Middle frontal gyrus (tissue), 1 donor: ENCODE results near the gene CDK17.
"Not testable (repeated sequence)": the region's sequence is repeated elsewhere in the genome, so short reads cannot be mapped to it uniquely, and the experiment has no call there.

Source experiments
- DNase-seq: peaks from one replicate; pipeline ENCODE4 v3.0.0-alpha.2; 2015; ENCODE audit warnings: low spot score; ENCODE audit errors: extremely low spot score

Gene CDK17

DNA sequence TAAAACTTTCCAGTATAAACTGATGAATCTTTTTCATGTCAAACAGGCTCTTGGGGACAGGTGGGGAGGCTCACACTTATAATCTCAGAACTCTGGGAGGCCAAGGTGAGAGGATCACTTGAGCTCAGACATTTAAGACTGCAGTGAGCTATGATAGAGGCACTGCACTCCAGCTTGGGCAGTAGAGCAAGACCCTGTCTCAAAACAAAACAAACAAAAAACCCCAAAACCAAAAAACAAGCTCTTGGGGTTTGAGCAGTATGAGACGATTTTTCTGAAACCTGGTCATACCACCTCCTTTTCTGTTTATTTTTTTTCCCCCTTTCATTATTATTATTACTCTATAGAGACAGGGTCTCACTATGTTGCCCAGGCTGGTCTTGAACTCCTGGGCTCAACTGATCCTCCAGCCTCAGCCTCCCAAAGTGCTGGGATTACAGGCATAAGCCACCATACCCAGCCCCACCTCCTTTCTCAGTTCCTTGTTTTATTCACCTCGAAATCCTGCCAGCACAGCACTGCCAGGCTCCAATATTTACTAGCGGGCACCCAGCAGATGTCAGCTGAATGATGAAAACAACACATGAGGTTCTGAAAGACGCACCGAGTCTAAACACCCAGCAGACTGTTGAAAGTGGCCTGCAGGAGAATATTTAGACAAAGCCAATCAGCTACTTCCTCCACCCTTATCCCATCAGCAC, 19.5 kb upstream of the CDK17 start:
- no peak for DNase-seq

DNA sequence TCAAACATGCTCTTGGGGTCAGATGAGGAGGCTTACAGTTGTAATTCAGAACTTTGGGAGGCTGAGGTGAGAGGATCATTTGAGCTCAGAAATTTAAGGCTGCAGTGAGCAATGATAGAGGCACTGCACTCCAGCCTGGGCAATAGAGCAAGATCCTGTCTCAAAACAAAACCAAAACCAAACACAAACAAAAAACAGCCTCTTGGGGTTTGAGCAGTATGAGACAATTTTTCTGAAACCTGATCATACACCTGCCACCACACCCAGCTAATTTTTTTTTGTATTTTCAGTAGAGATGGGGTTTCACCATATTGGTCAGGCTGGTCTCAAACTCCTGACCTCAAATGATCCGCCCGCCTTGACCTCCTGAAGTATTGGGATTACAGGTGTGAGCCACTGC, 17.4 kb upstream of the CDK17 start:
- DNase-seq: not testable (repeated sequence)

DNA sequence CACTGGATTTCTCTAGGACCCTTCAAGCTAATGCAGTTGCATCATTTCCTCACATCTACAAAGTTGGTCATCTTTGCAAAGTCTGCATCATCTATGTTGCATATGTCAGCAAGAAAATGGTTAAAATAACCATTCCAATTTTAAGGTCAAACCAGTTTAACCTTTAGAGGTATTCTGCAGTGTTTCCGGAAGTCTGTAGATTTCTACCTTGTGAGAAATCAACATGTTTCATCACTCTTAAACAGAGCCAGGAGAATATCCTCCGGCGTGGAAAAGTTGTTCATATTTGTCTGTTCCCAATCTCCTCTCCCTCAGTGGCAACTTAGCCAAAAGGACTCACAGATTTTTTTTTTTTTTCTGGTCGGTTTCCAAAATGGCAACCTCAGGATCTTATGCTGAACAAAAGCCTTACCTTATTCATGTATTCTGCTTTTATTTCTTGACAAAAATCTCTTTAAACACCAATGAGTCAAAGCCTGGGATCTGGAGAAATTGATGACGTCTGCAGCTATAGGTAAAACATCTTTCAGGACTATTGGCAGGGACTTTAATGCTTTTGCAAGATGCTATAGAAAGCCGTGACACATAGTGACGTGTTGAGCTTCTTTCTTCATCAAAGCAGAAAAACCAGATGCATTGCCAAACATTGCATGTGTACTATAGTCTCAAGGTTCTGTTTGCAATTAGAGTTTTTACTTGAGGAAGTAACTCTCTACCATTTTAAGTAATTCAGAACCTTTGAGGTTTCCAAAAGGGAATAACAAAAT, 16.0 kb upstream of the CDK17 start:
- no peak for DNase-seq

DNA sequence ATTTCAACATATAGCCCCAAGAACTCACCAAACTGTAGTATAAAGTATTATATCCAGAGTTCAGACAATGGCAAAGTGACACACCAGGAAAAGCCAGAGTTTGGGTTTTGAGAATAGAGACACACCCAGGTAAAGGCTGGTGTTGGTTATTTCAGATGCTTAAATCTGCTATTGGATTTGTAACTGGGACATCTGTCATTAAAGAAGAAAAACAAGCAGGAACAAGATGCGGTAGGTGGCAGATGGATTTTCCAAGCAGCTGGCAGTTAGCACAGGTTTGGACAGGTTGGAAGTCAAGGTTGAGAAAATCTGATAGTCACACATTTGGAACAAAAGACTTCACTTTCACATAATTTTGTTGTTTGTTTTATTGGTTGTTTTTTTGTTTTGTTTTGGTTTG, 14.4 kb upstream of the CDK17 start:
- no peak for DNase-seq

DNA sequence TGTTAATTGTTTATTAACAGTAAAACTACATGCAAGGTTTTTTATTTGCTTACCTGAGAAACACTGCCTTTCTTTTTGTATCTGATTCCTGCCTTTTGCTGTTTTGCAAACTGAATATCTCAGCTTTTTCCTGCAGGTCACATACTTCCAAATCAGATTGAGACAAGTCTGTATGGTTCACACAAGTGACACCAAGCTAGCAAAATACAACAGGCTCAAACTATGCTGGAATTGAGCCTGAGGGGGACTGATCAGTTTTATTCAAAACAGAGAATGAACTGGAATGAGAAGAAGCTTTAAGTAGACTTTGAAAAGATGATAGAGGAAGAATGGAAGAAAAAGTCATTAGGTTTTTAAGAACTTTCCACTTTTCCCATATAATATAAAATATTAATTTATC, 12.2 kb upstream of the CDK17 start:
- no peak for DNase-seq

DNA sequence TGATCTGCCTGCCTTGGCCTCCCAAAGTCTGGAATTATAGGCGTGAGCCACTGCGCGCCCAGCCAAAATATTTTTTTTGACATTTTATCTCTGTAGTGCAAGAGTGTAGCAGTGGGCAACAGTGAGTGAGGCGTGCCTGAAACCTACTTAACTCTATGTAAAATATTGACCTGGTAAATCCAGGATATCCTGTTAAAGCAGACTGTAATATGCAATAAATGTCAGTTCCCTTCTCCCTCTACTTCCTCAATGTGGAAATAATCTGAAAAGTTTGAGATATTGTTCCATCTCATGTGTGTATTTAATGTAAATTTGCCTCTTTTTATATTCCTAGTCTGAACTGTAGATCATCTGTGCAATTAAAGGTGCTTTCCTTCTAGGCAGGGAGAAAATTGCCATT, 9.5 kb upstream of the CDK17 start:
- no peak for DNase-seq

DNA sequence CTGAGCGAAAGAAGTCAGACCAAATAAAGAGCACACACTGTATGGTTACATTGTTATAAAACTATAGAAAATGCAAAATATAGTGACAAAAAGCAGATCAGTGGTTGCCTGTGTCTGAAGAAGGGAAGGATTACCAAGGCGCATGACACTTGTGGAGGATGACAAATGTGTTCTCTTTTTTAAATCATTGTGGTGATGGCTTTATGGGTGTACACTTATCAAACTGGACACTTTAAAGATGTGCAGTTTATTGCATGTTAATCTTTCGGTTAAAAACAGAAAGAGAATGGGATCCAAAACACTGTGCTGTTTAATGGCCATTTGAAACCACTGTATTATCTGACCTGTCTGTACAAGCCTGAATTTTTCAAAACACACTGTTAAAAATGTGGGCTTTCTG, 8.8 kb upstream of the CDK17 start:
- no peak for DNase-seq

DNA sequence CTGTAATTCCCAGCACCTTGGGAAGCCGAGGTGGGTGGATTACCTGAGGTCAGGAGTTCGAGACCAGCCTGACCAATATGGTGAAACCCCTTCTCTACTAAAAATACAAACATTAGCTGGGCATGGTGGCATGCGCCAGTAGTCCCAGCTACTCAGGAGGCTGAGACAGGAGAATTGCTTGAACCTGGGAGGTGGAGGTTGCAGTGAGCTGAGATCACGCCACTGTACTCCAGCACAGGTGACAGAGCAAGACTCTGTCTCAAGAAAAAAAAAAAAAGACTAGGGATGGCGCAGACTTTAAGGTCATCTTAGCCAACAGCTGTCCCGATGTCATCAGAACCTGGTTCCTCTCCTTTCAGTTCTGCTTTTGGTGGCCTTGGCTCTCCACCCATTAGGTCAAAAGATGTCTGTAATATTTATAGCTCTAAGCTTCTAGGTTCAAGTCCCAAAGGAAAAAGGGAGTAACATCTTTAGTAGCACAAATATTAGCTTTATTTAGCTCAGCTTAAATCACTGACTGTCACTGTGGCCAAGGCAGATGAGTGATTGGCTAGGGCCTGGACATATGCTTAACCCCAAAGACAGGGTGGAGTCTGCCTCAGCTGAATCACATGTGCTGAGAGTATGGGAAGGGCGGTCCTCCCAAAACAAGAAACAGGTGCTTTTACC, 7.3 kb upstream of the CDK17 start:
- not testable (repeated sequence) for DNase-seq

DNA sequence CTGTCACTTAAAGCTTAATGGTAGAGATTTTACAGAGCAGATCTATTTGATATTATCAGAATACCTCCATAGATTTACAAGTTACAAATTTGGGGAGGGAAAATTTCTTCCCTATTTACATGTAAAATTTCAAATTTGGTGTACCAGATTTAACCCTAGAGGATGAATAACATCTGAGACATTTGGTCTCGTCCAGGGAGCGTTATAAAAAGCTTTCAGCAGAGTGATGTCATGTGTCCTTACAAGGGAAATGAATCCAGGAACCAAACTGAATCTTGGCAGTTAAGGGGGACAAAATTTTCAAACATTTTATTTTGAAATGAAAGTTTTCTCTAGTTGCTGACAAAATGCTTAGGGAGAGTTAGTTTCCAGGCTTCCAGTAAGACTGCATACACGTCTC, 4.5 kb upstream of the CDK17 start:
- DNase-seq: no peak

DNA sequence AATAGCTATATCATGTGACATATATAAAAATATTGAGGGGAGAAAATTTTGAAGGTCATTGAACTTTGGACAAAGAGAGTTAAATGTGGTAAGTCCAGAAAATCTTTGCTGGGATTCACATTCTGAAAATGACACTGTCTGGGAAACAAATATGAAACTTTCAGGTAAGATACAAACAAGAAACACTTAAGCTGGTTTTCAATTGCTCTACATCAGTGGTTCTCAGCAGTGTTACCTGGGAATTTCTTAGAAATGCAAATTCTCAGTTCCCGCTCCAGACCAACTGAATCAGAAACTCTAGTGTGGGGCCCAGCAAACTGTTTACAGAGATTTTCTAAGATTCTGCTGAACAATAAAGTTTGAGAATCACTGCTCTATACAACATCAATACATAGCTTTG, 3.6 kb upstream of the CDK17 start:
- DNase-seq: no peak

DNA sequence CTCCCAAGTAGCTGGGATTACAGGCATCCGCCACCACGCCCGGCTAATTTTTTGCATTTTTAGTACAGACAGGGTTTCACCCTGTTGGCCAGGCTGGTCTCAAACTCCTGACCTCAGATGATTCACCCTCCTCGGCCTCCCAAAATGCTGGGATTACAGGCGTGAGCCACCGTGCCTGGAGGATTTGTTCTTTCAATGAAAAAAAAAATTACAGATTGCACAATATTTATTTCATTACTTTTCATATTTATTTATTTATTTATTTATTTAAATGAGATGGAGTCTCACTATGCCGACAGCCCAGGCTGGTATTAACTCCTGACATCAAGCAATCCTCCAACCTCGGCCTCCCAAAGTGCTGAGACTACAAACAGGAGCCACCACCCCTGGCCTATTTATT, 2.3 kb upstream of the CDK17 start:
- not testable (repeated sequence) for DNase-seq

DNA sequence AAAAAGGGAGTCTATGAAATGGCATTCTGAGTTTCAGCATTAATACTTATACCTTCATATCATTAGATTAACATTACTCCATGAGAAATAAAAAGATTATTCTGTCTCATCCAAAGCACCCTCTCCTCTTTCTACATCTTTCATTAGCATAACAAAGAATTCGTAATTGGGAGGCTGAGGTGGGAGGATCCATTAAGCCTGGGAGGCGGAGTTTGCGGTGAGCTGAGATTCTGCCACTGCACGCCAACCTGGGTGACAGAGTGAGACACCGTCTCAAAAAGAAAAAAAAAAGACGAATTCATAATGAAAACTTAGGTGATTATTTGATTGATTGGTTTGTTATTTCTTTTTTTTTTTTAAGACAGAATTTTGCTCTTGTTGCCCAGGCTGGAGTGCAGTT, 1.8 kb upstream of the CDK17 start:
- DNase-seq: no peak

DNA sequence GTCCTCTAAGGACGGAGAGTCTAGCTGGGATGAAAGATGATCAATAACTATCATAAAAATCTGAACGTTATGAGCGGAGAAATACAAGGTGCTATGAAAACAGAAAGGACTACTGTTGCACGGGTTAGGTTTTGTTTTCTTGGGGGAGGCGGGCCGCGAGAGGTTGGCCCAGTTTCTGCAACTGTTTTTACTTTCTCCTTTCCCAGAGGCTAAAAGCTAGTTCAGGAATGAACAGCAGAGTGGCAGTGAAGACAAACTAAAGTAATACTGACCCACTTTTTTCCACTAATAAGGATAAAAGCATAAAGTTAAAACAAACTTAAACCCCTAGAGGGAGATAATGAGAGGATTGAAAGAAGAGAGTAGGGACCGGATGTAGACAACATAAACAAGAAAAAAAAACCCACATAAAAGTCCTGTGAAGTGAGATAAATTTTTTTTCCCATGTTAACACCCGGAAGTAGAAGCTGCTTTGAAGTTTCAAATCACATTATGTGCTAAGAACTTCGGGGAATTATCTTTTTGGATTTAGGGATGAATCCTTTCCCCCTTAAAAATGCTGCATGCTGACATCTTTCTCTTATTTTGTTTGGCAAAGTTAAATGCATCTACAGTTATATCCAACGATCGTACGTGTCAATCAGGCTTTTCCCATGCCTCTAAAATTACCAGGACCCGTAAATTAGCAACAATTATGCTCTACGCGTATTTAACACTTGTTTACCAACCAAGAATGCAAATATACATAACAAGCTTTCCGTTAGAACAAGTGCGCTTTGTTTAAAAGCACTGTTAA, 1.0 kb upstream of the CDK17 start:
- no peak for DNase-seq

DNA sequence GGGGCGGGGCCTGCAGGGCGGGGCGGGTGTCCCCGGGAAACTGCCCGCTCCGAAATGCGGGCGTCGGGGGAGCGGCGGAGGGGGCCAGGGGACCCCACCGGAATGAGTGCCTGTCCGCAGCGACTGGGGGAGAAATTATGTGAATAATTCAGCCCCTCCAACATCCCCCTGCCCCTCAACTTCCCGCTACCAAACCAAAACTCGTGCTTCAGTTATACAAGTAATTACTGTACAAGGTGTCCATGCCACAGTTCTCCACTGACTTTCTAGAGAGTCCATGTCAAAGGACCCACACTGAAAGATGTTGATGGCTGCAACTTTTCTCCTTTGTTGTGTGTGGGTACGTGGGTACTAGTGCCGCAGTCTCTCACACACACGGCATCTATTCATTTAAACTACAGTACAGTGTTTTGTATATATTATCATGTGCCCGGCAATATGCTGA, 414 bp upstream of the CDK17 start:
- DNase-seq: no peak

DNA sequence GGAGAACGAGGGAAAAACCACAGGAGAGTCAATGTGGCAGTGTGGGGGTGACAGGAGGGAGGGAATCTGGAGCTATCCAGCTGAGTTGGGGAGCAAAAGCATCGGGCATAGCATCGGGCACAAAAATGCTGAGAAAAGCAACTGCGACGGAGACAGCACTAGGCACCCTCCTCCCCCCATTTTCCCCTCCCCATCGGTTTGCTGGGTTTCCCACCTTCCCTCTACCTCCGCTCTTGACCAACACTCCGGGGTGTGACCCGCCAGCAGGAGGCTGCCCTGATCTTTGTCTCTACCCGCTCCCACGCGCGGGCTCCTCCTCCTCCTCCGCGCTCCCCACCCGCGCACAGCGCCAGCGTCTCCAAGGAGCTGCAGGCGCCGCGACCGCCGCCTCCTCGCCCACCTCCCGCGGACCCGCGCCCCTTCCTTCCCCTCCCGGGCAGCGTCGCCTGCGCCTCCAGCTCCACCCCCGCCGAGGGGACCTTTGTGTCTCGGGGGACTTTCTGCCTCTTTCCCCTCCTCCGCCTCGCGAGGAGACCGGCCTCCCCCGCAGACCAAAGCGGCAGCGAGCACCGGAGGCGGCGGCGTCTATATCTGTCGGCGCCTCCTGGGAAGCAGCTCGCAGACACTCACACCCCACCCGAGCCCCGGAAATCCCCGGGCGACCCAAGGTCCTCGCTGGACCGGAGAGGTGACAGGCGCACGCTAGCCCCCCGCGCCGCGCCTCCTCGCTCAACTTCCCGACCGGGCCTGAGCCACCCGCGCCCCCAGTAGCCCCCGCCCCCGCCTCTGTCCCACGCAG, 920 bp downstream of the CDK17 start:
- DNase-seq: no peak

DNA sequence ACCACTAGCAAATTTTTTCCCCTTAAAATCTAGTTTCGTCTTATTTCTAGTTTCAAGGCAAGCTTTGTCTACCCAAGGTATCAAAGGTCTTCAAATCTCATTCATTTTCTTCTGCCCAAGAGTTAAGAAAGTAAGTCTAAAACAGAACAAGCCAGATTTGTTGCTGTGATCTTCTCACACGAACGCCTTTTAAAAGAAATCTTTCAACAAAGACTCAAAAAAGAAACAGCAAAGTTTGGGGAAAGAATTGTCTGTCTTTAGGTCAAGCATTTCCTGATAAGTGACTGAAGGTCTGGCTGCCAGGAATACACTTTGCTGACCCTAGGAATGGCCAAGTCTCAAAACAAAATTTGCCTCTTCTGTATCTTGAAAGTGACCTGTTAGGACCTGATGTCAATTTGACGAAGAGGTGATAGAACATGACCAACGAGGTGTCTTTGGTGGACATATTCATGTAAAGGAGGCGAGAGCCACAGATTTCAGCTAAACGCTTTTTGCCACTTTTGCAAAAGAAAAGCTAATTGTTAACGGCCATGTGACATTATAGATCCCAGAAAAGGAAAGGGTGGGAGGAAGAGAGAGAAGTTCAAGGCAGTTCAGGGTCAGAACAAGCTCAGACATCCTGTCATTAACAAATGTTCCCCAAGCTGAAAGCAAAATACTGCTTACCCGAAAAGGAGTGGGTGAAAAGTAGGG, 1.7 kb downstream of the CDK17 start:
- no peak for DNase-seq

DNA sequence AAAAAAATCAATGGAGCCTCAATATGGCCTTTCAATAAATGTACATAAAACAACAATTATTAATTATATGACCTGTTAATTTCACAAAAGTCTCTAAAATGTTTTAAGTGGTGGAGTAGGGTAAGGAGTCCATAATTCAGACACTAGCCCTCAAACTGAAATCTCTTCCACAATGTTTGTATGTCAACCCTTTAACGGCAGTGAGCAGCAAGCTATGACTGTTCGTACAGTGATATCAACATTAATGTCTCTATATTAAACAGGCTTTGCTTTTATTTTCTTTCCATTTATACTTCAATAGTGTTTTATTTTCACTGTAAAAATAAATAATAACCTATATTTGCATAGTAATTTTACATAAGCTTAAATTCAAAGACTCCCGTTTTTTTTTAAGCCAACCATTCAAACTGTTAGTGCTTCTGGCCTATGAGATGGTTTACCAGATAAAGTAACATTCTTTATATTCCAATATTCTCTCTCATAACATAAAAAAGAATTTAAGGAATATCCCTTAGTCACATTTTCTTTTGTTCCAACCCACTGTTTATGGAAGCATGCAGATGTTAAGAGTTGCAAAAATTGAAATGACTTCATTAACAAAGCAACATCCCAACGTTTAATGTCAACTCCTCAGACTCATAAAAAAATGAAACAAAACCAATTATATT, 2.3 kb downstream of the CDK17 start:
- no peak for DNase-seq

DNA sequence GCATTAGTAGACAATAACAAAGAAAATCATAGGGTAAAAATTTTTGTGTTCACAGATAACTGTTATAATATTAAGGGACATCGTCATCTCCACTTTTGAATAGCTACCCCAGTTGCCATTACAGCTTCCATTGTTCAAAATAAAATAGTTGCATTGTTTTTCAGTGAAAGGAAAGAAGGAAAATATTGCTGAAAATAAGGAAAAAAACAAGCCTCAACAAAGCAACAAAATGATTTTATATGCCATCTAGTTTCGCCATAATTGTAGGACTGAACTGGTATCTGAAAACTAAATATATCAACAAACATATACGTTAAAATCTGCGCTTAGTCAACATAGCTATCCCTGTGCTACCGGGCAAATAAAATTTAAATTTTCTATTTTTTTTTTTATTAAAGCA, 3.3 kb downstream of the CDK17 start:
- DNase-seq: no peak

DNA sequence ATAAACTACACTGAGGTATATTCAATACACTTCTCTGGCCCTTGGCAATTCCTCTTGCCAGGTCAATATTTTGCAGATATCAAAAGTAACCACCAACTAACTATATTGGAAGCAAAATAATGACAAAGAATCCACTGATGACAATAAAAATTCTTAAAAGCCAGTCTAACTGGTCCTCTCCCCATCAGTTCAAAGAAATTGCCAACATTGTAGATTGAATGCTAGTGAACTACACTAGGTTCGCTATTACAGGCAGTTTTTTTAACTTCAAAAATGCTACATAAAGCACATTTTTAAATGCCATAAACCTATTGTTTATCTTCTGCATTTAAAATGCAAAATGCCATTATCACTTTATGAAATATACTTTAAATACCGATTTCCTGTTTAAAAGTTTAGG, 4.0 kb downstream of the CDK17 start:
- no peak for DNase-seq

DNA sequence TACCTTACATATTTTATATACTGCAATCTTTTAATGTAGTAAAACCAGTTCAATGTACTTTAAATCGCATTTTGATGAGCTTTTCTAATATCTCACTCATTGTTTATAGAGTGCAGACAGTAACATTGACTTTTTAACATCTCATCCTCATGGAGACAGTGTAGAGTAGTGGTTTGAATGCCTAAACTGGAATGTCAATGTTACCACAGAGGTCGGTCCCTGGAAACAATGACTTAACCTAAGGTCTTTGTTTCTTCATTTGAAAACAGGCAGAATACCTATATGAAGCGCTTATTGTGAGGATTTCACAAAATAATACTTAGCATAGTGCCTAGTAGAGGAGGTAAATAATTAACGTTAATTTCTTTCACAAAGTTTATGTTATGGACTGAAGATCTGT, 5.0 kb downstream of the CDK17 start:
- no peak for DNase-seq
